NCI-H345 (cell line): ENCODE measurements around the gene TTC39B.

ENCODE experiments used
- DNase-seq: peaks from one replicate; lab custom pipeline; 2025; lab: John Stamatoyannopoulos, UW

The TTC39B gene

GRCh38 chr9:15133488-15133887 is 173.5 kb downstream of the TTC39B start:
- no peak for DNase-seq

- DNase-seq = no peak
These were observed 174.9 kb downstream of the TTC39B start for GRCh38 chr9:15132091-15132490.

GRCh38 chr9:15131094-15131493 is 175.9 kb downstream of the TTC39B start:
- no peak for DNase-seq

GRCh38 chr9:15127831-15128230 is 179.2 kb downstream of the TTC39B start:
- no peak for DNase-seq

GRCh38 chr9:15121630-15122029 is 185.4 kb downstream of the TTC39B start:
- no peak for DNase-seq

- no peak for DNase-seq
These were observed 190.9 kb downstream of the TTC39B start for GRCh38 chr9:15116130-15116580.

GRCh38 chr9:15115702-15116101 is 191.3 kb downstream of the TTC39B start:
- no peak for DNase-seq

GRCh38 chr9:15115041-15115440 is 192.0 kb downstream of the TTC39B start:
- DNase-seq = no peak
